Measurements from ENCODE around the gene CEP104.

Gene CEP104

GRCh38 chr1:3767328-3767925, 89.6 kb downstream of the CEP104 start:
- no peak for DNase-seq

GRCh38 chr1:3763351-3764125, 93.5 kb downstream of the CEP104 start:
- DNase-seq, result no peak

DNA sequence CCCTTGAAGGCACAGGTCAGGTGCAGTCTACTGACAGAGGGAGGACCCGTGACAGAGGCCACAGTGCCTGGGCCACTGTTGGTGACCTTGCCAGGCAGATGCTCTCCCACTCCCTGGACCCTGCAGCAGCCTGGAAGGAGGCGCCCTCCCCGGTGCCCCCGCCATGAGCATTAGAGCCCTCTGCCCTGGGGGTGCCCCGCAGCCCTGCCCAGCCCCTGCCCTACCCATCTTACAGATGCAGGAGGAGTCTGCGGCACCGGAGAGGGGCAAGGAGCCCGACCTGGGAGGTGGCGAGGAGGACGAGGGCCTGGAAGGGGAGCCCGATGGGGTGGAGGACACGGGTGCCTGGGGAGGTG, 94.2 kb downstream of the CEP104 start:
- no peak for DNase-seq

- DNase-seq, result no peak
Observed at GRCh38 chr1:3762151-3762872, 94.7 kb downstream of the CEP104 start.

All from nucleus accumbens (tissue), 56 donors.